Activated T-cell treated with anti-CD3 and anti-CD28 coated beads, Interleukin-2, amount 50 U/mL, for 72 hours (primary cell): ENCODE results near the gene FCAR. TPM values are rescaled to one million over a fixed set of nuclear protein-coding genes. Genes with fewer than 3 reads are reported as not detected.
"Not testable (repeated sequence)": the region's sequence is repeated elsewhere in the genome, so short reads cannot be mapped to it uniquely, and the experiment has no call there.

Source experiments
- ATAC-seq, 2 donors: fragments of 150-1000 bp; cut with Tn5 transposase; replicated peaks in 1 of 2; 2 replicates each; pipeline ENCODE4 v1.10.0; 2021; ENCODE audit warnings: moderate library complexity in 2 of 2, mild to moderate bottlenecking in 1 of 2
- DNase-seq, 2 donors: peaks; one replicate each; pipeline ENCODE4 v3.0.0; 2021 to 2022; ENCODE audit warnings: mixed read lengths in 1 of 2
- H3K27ac Mint-ChIP-seq: one replicate; pipeline ENCODE4 v1.8.0; 2022; ENCODE audit warnings: mild to moderate bottlenecking, moderate library complexity, mixed read lengths
- H3K27me3 Mint-ChIP-seq: one replicate; pipeline ENCODE4 v1.8.0; 2022; ENCODE audit warnings: low read depth, mixed read lengths
- H3K36me3 Mint-ChIP-seq, 2 donors: one replicate each; pipeline ENCODE4 v1.8.0; 2022; ENCODE audit warnings: mixed read lengths in 2 of 2, mild to moderate bottlenecking in 1 of 2; ENCODE audit not compliant: insufficient read depth in 2 of 2
- H3K4me1 Mint-ChIP-seq: one replicate; pipeline ENCODE4 v1.8.0; 2022; ENCODE audit warnings: low read depth, mixed read lengths
- H3K4me3 Mint-ChIP-seq, 2 donors: one replicate each; pipeline ENCODE4 v1.8.0; 2022; ENCODE audit warnings: mild to moderate bottlenecking in 2 of 2, mixed read lengths in 2 of 2, moderate library complexity in 2 of 2
- H3K9me3 Mint-ChIP-seq, 2 donors: one replicate each; pipeline ENCODE4 v1.8.0; 2022; ENCODE audit warnings: mixed read lengths in 2 of 2
- total RNA-seq, 2 donors: library from RNA; stranded (reverse); gene quantifications; one replicate each; pipeline ENCODE4 v1.2.3, GENCODE V29; 2022

The FCAR gene
- total RNA-seq, 2 donors from 2014 or later, result not detected

GRCh38 chr19:54863459-54863858, 10.6 kb upstream of the FCAR start:
- not testable (repeated sequence) for H3K4me3 Mint-ChIP-seq, ATAC-seq, DNase-seq, H3K36me3 Mint-ChIP-seq, H3K27ac Mint-ChIP-seq, H3K4me1 Mint-ChIP-seq, H3K9me3 Mint-ChIP-seq
- peaks cover 17% of the 10 kb centered on the region for H3K27me3 Mint-ChIP-seq

GRCh38 chr19:54871696-54872095, 2.3 kb upstream of the FCAR start:
- Mint-ChIP-seq H3K9me3 (no peaks in the 10 kb centered on the region), H3K27me3 (peaks cover 9% of the 10 kb centered on the region), H3K4me1 (no peaks in the 10 kb centered on the region), H3K27ac (no peak overlapping the region), H3K36me3 (no peaks in the 10 kb centered on the region), H3K4me3 (no peak overlapping the region)
- DNase-seq, result no peak
- no peak for ATAC-seq

GRCh38 chr19:54875506-54875905, 1.5 kb downstream of the FCAR start:
- Mint-ChIP-seq H3K36me3 (no peaks in the 10 kb centered on the region), H3K27ac (no peak overlapping the region), H3K27me3 (peaks cover 6% of the 10 kb centered on the region), H3K4me1 (no peaks in the 10 kb centered on the region), H3K4me3 (no peak overlapping the region), H3K9me3 (no peaks in the 10 kb centered on the region)
- ATAC-seq (no peak), DNase-seq (no peak)

- DNase-seq (no peak), ATAC-seq (no peak)
- peaks cover under 1% of the 10 kb centered on the region for H3K4me1 Mint-ChIP-seq
- H3K4me3 Mint-ChIP-seq, result no peak overlapping the region
- H3K36me3 Mint-ChIP-seq, result no peaks in the 10 kb centered on the region
- H3K27me3 Mint-ChIP-seq, result peaks cover 22% of the 10 kb centered on the region
- H3K9me3 Mint-ChIP-seq, result no peaks in the 10 kb centered on the region
- H3K27ac Mint-ChIP-seq, result no peak overlapping the region
These were observed 3.4 kb downstream of the FCAR start for GRCh38 chr19:54877471-54877870.

- Mint-ChIP-seq H3K27ac (no peak overlapping the region), H3K36me3 (peaks cover 0 to 2% of the 10 kb centered on the region in 2 donors), H3K4me3 (no peak overlapping the region), H3K4me1 (peaks cover 7% of the 10 kb centered on the region), H3K27me3 (peaks cover 27% of the 10 kb centered on the region), H3K9me3 (no peaks in the 10 kb centered on the region)
- no peak for DNase-seq
- ATAC-seq, result no peak
These were observed 7.8 kb downstream of the FCAR start for GRCh38 chr19:54881884-54882283.

- ATAC-seq, result peak; percentile 59 to 69
- Mint-ChIP-seq H3K4me3 (peak overlapping the region in 1 of 2 donors; percentile 50), H3K27ac (no peak overlapping the region), H3K27me3 (peaks cover 27% of the 10 kb centered on the region), H3K4me1 (peaks cover 7% of the 10 kb centered on the region), H3K9me3 (no peaks in the 10 kb centered on the region), H3K36me3 (peaks cover 0 to 2% of the 10 kb centered on the region in 2 donors)
- DNase-seq, result peak in 1 of 2 donors; percentile 5
These were observed 8.7 kb downstream of the FCAR start for GRCh38 chr19:54882758-54883157.

- peak overlapping the region in 1 of 2 donors; percentile 50 for H3K4me3 Mint-ChIP-seq
- H3K4me1 Mint-ChIP-seq, result peaks cover 7% of the 10 kb centered on the region
- no peaks in the 10 kb centered on the region for H3K9me3 Mint-ChIP-seq
- DNase-seq (no peak), ATAC-seq (no peak)
- H3K27me3 Mint-ChIP-seq, result peaks cover 27% of the 10 kb centered on the region
- no peak overlapping the region for H3K27ac Mint-ChIP-seq
- peaks cover 0 to 2% of the 10 kb centered on the region in 2 donors for H3K36me3 Mint-ChIP-seq
These were observed 9.2 kb downstream of the FCAR start for GRCh38 chr19:54883228-54883627.

- DNase-seq, result no peak
- Mint-ChIP-seq H3K9me3 (no peaks in the 10 kb centered on the region), H3K27me3 (no peaks in the 10 kb centered on the region), H3K36me3 (no peaks in the 10 kb centered on the region), H3K27ac (no peak overlapping the region), H3K4me3 (no peak overlapping the region), H3K4me1 (no peaks in the 10 kb centered on the region)
- ATAC-seq, result no peak
These were observed 14.2 kb downstream of the FCAR start for GRCh38 chr19:54888239-54888638.

- Mint-ChIP-seq H3K27ac (no peak overlapping the region), H3K36me3 (no peaks in the 10 kb centered on the region), H3K27me3 (no peaks in the 10 kb centered on the region), H3K9me3 (no peaks in the 10 kb centered on the region), H3K4me1 (no peaks in the 10 kb centered on the region), H3K4me3 (no peak overlapping the region)
- DNase-seq, result no peak
- no peak for ATAC-seq
These were observed 15.5 kb downstream of the FCAR start for GRCh38 chr19:54889566-54889965.

- no peak for ATAC-seq
- no peaks in the 10 kb centered on the region for H3K9me3 Mint-ChIP-seq
These were observed 19.4 kb downstream of the FCAR start for GRCh38 chr19:54893406-54893805.

GRCh38 chr19:54894106-54894505, 20.1 kb downstream of the FCAR start:
- DNase-seq, H3K4me1 Mint-ChIP-seq, ATAC-seq, H3K36me3 Mint-ChIP-seq, H3K4me3 Mint-ChIP-seq, H3K27ac Mint-ChIP-seq, H3K9me3 Mint-ChIP-seq: not testable (repeated sequence)
- peaks cover 20% of the 10 kb centered on the region for H3K27me3 Mint-ChIP-seq

More at GRCh38 chr19:54893406-54893805, 19.4 kb downstream of the FCAR start:
- Mint-ChIP-seq H3K4me3 (no peak overlapping the region), H3K4me1 (no peaks in the 10 kb centered on the region), H3K27me3 (peaks cover 20% of the 10 kb centered on the region), H3K36me3 (no peaks in the 10 kb centered on the region), H3K27ac (no peak overlapping the region)
- no peak for DNase-seq

GRCh38 chr19:54896036-54896435, 22.0 kb downstream of the FCAR start:
- Mint-ChIP-seq H3K36me3 (no peaks in the 10 kb centered on the region), H3K9me3 (no peaks in the 10 kb centered on the region), H3K27ac (no peak overlapping the region), H3K27me3 (peaks cover 20% of the 10 kb centered on the region), H3K4me3 (no peak overlapping the region), H3K4me1 (no peaks in the 10 kb centered on the region)
- no peak for ATAC-seq
- no peak for DNase-seq

- H3K27ac Mint-ChIP-seq, H3K4me3 Mint-ChIP-seq, H3K9me3 Mint-ChIP-seq, H3K4me1 Mint-ChIP-seq, ATAC-seq, H3K36me3 Mint-ChIP-seq, DNase-seq: not testable (repeated sequence)
- peaks cover 20% of the 10 kb centered on the region for H3K27me3 Mint-ChIP-seq
These were observed 24.6 kb downstream of the FCAR start for GRCh38 chr19:54898685-54899084.

- ATAC-seq, H3K9me3 Mint-ChIP-seq, DNase-seq, H3K4me1 Mint-ChIP-seq, H3K4me3 Mint-ChIP-seq, H3K36me3 Mint-ChIP-seq, H3K27ac Mint-ChIP-seq: not testable (repeated sequence)
- peaks cover 20% of the 10 kb centered on the region for H3K27me3 Mint-ChIP-seq
These were observed 25.6 kb downstream of the FCAR start for GRCh38 chr19:54899646-54900045.
